Endodermal cell (in vitro differentiated cells): ENCODE results near the gene BPNT1. TPM values are rescaled to one million over a fixed set of nuclear protein-coding genes. Genes with fewer than 3 reads are reported as not detected.

Source experiments
- DNase-seq: peaks from one replicate; pipeline ENCODE4 v3.0.0-alpha.2; 2017
- H3K27ac ChIP-seq: 2 replicates; pipeline ENCODE4 v1.5.1; 2013; ENCODE audit warnings: mild to moderate bottlenecking, low read depth, low read length, moderate library complexity
- H3K27me3 ChIP-seq: 2 replicates; pipeline ENCODE4 v1.6.1; 2013; ENCODE audit warnings: mild to moderate bottlenecking, low read length, moderate library complexity; ENCODE audit not compliant: insufficient read depth, control insufficient read depth, poor library complexity, severe bottlenecking
- H3K36me3 ChIP-seq: 2 replicates; pipeline ENCODE4 v1.7.0; 2013; ENCODE audit warnings: mild to moderate bottlenecking, low read length, moderate library complexity; ENCODE audit not compliant: control insufficient read depth, insufficient read depth
- H3K4me1 ChIP-seq: one replicate; pipeline ENCODE4 v1.7.0; 2013; ENCODE audit warnings: low read length; ENCODE audit not compliant: control insufficient read depth, insufficient read depth
- H3K4me3 ChIP-seq: 2 replicates; pipeline ENCODE4 v1.5.1; 2013; ENCODE audit warnings: mild to moderate bottlenecking, low read length, moderate library complexity
- H3K9ac ChIP-seq: 2 replicates; pipeline ENCODE4 v1.6.1; 2013; ENCODE audit warnings: mild to moderate bottlenecking, low read length, moderate library complexity; ENCODE audit not compliant: poor library complexity, severe bottlenecking; ENCODE audit errors: extremely low read depth
- H3K9me3 ChIP-seq: 2 replicates; pipeline ENCODE4 v1.6.1; 2013; ENCODE audit warnings: mild to moderate bottlenecking, low read length, moderate library complexity; ENCODE audit not compliant: control insufficient read depth
- H3K27ac Mint-ChIP-seq: 2 replicates; pipeline ENCODE4 v1.8.0; 2020; ENCODE audit warnings: mixed read lengths
- H3K27me3 Mint-ChIP-seq: 2 replicates; pipeline ENCODE4 v1.8.0; 2021; ENCODE audit warnings: mild to moderate bottlenecking, mixed read lengths; ENCODE audit not compliant: insufficient read depth
- H3K36me3 Mint-ChIP-seq: 2 replicates; pipeline ENCODE4 v1.8.0; 2020; ENCODE audit warnings: low read depth, mixed read lengths
- H3K4me1 Mint-ChIP-seq: 2 replicates; pipeline ENCODE4 v1.8.0; 2020; ENCODE audit warnings: mixed read lengths
- H3K4me3 Mint-ChIP-seq: 2 replicates; pipeline ENCODE4 v1.8.0; 2020; ENCODE audit warnings: mild to moderate bottlenecking, moderate library complexity, mixed read lengths
- H3K9me3 Mint-ChIP-seq: 2 replicates; pipeline ENCODE4 v1.8.0; 2020; ENCODE audit warnings: mild to moderate bottlenecking, mixed read lengths
- WGBS, 2 experiments: methylation state at CpG; one replicate each; pipeline versions ENCODE4 v1.1.5 to v1.1.7; 2013; ENCODE audit warnings: missing lambda C conversion rate in 2 of 2, mixed read lengths in 1 of 2; ENCODE audit not compliant: insufficient coverage in 1 of 2, insufficient read length in 1 of 2; 5-methylcytosine and 5-hydroxymethylcytosine counted together
- total RNA-seq, 2 donors: library from RNA; stranded (reverse); fragmentation: NEBNext Ultra II Directional in 1 of 2; extraction: Animal tissue kit (Norgen Biotek cat#: 25700) in 1 of 2; gene quantifications; 2 replicates in 1 of 2; 3 replicates in 1 of 2; pipeline ENCODE4 v1.2.1, GENCODE V29; 2021
- TF ChIP-seq, protein P1 (sequence below): fragments of 200-600 bp; sonication (generic); conservative IDR thresholded peaks from 2 replicates; pipeline ENCODE4 v1.5.0; 2021; ENCODE audit warnings: antibody characterized with exemption, mild to moderate bottlenecking

The BPNT1 gene
- total RNA-seq, 2 donors from 2014 or later, result 13.1 to 15.6 TPM

DNA sequence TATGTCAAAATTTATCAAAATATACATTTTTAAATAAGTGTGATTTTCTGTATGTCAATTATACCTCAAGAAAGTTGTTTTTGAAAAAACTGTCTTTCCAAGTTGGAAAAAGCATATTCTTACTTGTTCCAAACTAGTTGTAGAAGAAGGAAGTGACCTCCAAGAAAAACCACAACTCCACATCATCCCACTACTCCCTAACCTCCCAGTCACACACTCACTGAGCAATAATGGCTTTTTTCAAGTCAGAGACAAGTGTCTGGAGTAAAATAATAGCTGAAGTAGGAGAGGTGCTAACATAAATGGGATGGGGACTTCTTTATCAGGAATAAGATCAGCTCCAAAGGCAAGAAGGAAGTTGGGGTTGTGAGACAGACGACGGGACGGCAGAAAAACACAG lies 56.7 kb downstream of the BPNT1 start:
- no peaks in the 10 kb centered on the region for H3K27me3 ChIP-seq
- H3K9ac ChIP-seq, result no peak overlapping the region
- TF ChIP-seq, protein P1, sequence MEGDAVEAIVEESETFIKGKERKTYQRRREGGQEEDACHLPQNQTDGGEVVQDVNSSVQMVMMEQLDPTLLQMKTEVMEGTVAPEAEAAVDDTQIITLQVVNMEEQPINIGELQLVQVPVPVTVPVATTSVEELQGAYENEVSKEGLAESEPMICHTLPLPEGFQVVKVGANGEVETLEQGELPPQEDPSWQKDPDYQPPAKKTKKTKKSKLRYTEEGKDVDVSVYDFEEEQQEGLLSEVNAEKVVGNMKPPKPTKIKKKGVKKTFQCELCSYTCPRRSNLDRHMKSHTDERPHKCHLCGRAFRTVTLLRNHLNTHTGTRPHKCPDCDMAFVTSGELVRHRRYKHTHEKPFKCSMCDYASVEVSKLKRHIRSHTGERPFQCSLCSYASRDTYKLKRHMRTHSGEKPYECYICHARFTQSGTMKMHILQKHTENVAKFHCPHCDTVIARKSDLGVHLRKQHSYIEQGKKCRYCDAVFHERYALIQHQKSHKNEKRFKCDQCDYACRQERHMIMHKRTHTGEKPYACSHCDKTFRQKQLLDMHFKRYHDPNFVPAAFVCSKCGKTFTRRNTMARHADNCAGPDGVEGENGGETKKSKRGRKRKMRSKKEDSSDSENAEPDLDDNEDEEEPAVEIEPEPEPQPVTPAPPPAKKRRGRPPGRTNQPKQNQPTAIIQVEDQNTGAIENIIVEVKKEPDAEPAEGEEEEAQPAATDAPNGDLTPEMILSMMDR, result no peak
- peaks cover 59% of the 10 kb centered on the region for H3K36me3 ChIP-seq
- Mint-ChIP-seq H3K4me3 (no peak overlapping the region), H3K27me3 (no peaks in the 10 kb centered on the region), H3K9me3 (no peaks in the 10 kb centered on the region), H3K4me1 (no peaks in the 10 kb centered on the region), H3K27ac (no peak overlapping the region), H3K36me3 (peaks cover 53% of the 10 kb centered on the region)
- no peaks in the 10 kb centered on the region for H3K9me3 ChIP-seq
- DNase-seq, result no peak
- no peak overlapping the region for H3K4me3 ChIP-seq
- no peak overlapping the region for H3K27ac ChIP-seq
- WGBS, 2 experiments, result 90 to 93% methylated on average over 2 to 3 of the region's 3 CpGs
- H3K4me1 ChIP-seq, result no peaks in the 10 kb centered on the region

DNA sequence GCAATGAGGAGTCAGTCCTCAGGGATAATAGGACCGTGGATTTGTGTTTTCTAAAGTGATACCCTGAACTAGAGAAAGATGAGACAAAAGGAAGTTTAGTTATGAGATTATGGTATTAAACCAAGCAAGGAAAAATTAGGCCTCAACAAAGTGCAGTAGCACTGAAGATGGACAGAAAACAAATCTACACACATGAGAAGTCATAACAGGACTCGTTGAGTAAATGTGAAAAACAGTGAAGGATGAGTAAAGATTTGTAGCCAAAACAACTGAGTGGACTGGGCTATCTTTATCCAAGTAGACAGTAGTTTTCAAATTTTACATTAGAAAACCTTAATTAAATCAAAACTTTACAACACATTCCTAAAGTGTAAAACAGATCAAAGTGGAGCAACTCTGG lies 58.3 kb downstream of the BPNT1 start:
- Histone ChIP-seq H3K4me1 (no peaks in the 10 kb centered on the region), H3K27me3 (no peaks in the 10 kb centered on the region), H3K4me3 (no peak overlapping the region), H3K9me3 (no peaks in the 10 kb centered on the region), H3K9ac (no peak overlapping the region), H3K36me3 (peaks cover 58% of the 10 kb centered on the region), H3K27ac (no peak overlapping the region)
- peaks cover 49% of the 10 kb centered on the region for H3K36me3 Mint-ChIP-seq
- TF ChIP-seq, protein P1, result no peak
- no peak for DNase-seq
- no peak overlapping the region for H3K27ac Mint-ChIP-seq
- H3K4me3 Mint-ChIP-seq, result no peak overlapping the region
- H3K4me1 Mint-ChIP-seq, result no peaks in the 10 kb centered on the region
- H3K27me3 Mint-ChIP-seq, result no peaks in the 10 kb centered on the region
- no peaks in the 10 kb centered on the region for H3K9me3 Mint-ChIP-seq
- 82 to 92% methylated on average over 1 to 2 of the region's 2 CpGs for WGBS, 2 experiments

- H3K9me3 ChIP-seq, result no peaks in the 10 kb centered on the region
- no peak overlapping the region for H3K27ac ChIP-seq
- no peaks in the 10 kb centered on the region for H3K27me3 ChIP-seq
- Mint-ChIP-seq H3K27ac (no peak overlapping the region), H3K9me3 (no peaks in the 10 kb centered on the region), H3K27me3 (no peaks in the 10 kb centered on the region), H3K4me3 (no peak overlapping the region), H3K36me3 (peaks cover 61% of the 10 kb centered on the region), H3K4me1 (no peaks in the 10 kb centered on the region)
- H3K4me1 ChIP-seq, result no peaks in the 10 kb centered on the region
- no peak overlapping the region for H3K4me3 ChIP-seq
- 88 to 90% methylated on average over 1 to 4 of the region's 4 CpGs for WGBS, 2 experiments
- TF ChIP-seq, protein P1, result no peak
- H3K36me3 ChIP-seq, result peaks cover 68% of the 10 kb centered on the region
- H3K9ac ChIP-seq, result no peak overlapping the region
- no peak for DNase-seq
These were observed 61.2 kb downstream of the BPNT1 start for GRCh38 chr1:220028346-220028895.
